IMR-90 (cell line): ENCODE measurements around the gene ZNF791. TPM values are rescaled to one million over a fixed set of nuclear protein-coding genes. Genes with fewer than 3 reads are reported as not detected.

Experiments used
- FOS ChIP-seq: fragments of 150-350 bp; IDR thresholded peaks from 2 replicates; pipeline ENCODE4 v1.6.1; 2016; ENCODE audit warnings: low read depth, low read length
- MAZ ChIP-seq: IDR thresholded peaks from 2 replicates; pipeline ENCODE4 v1.6.1; 2012; ENCODE audit warnings: low read depth, mild to moderate bottlenecking, low read length, improper control_type of control experiment, moderate library complexity, borderline replicate concordance
- SMC3 ChIP-seq: fragments of 150-350 bp; IDR thresholded peaks from 2 replicates; pipeline ENCODE4 v1.6.1; 2016; ENCODE audit warnings: low read depth, mild to moderate bottlenecking, antibody characterized with exemption, low read length, moderate library complexity
- polyA plus RNA-seq, 3 experiments: library from polyadenylated mRNA; depleted of rRNA; stranded (reverse); fragments of >200 nt; gene quantifications; 2 replicates each; pipeline ENCODE4 v1.2.3, GENCODE V29; 2012; ENCODE audit warnings: low replicate concordance in 1 of 3
- total RNA-seq: library from RNA; depleted of rRNA; stranded (reverse); fragments of >200 nt; gene quantifications from 2 replicates; pipeline ENCODE4 v1.2.3, GENCODE V29; 2012; rRNA removed

Gene ZNF791
- total and polyA plus RNA-seq, 2 of the 4 experiments (the other 2 are of a cell fraction), result 7.1 to 15.8 TPM

DNA sequence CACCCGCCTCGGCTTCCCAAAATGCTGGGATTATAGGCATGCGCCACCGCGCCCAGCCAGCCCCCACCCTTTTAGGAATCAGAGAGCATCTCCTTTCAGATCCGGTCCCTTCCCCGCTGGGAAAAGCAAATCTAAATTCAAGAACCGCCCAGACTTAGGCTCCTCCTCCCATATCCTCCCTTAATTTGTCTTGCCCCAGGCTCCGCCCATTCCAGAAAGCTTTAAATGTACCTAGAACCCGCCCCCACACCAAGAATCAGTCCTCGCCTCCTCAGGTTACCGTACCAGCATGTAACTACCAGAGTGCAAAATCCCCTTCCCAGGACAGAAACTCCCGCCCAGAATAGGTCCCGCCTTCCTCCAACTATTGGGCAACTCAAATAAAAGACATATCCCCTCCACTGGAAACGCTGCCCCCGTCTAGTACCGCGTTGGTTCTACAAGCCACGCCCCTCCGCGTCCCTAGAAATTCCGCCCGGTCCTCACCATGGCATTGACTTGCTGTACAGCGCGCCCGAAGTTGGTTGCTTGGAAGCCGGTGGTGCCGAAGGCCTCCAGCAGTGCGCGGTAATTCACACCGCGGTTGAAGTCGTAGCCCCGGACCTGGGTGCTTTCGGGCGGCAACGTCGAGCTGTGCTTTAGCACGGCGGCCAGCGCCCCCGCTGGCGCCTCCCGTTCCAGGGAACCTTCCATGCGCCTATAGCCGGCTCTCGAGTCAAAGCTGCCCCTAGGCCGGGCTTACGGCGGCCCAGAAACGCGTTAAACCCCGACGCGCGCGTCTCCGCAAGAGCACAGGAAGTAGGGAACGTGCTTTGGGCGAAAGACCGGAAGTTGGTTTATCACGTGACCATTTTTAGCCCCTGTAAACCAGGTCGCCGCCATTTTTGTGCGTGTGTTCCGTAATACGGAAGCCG, 70.6 kb downstream of the ZNF791 start, which contains the start of gene DHPS (continued):
- no peak for TF ChIP-seq FOS
- TF ChIP-seq MAZ, result no peak; the same call in 1 of the 2 replicates
- no peak for TF ChIP-seq SMC3

Other genes with a start within 250 kb of the ZNF791 start
- 3.6 and 4.4 TPM in 2 replicates for gene ZNF442, start 245.2 kb upstream of the ZNF791 start, total RNA-seq
- gene ZNF442, start 245.2 kb upstream of the ZNF791 start, polyA plus RNA-seq (2012; rRNA removed), result 0.34 and 0.58 TPM in 2 replicates
- gene ZNF799, start 209.6 kb upstream of the ZNF791 start, total RNA-seq, result 3.4 and 3.6 TPM in 2 replicates
- gene ZNF799, start 209.6 kb upstream of the ZNF791 start, polyA plus RNA-seq (2012; rRNA removed), result 0.63 and 0.79 TPM in 2 replicates
- 3.2 and 3.6 TPM in 2 replicates for gene ZNF443, start 169.9 kb upstream of the ZNF791 start, total RNA-seq
- gene ZNF443, start 169.9 kb upstream of the ZNF791 start, polyA plus RNA-seq (2012; rRNA removed), result 0.52 and 0.79 TPM in 2 replicates
- gene ZNF709, start 126.1 kb upstream of the ZNF791 start, total RNA-seq, result 3.8 and 4.2 TPM in 2 replicates
- 0.43 and 0.50 TPM in 2 replicates for gene ZNF709, start 126.1 kb upstream of the ZNF791 start, polyA plus RNA-seq (2012; rRNA removed)
- 6.3 and 9.4 TPM in 2 replicates for gene ZNF564, start 59.4 kb upstream of the ZNF791 start, total RNA-seq
- gene ZNF564, start 59.4 kb upstream of the ZNF791 start, polyA plus RNA-seq (2012; rRNA removed), result 1.2 and 1.5 TPM in 2 replicates
- 8.1 and 9.0 TPM in 2 replicates for gene ZNF490, start 107 bp upstream of the ZNF791 start, total RNA-seq
- gene ZNF490, start 107 bp upstream of the ZNF791 start, polyA plus RNA-seq (2012; rRNA removed), result 1.5 and 1.7 TPM in 2 replicates
- gene MAN2B1, start 55.8 kb downstream of the ZNF791 start, total RNA-seq, result 10.4 and 10.6 TPM in 2 replicates
- 55.4 and 64.0 TPM in 2 replicates for gene MAN2B1, start 55.8 kb downstream of the ZNF791 start, polyA plus RNA-seq (2012; rRNA removed)
- 5.3 and 5.9 TPM in 2 replicates for gene WDR83, start 55.9 kb downstream of the ZNF791 start, total RNA-seq
- 8.9 and 10.5 TPM in 2 replicates for gene WDR83, start 55.9 kb downstream of the ZNF791 start, polyA plus RNA-seq (2012; rRNA removed)
- gene DHPS, start 71.0 kb downstream of the ZNF791 start, total RNA-seq, result 73.3 and 82.8 TPM in 2 replicates
- 85.0 and 88.6 TPM in 2 replicates for gene DHPS, start 71.0 kb downstream of the ZNF791 start, polyA plus RNA-seq (2012; rRNA removed)
- gene GNG14, start 77.1 kb downstream of the ZNF791 start, total RNA-seq, result not detected in 2 replicates
- gene GNG14, start 77.1 kb downstream of the ZNF791 start, polyA plus RNA-seq (2012; rRNA removed), result not detected in 2 replicates
- 8.6 and 9.5 TPM in 2 replicates for gene FBXW9, start 85.7 kb downstream of the ZNF791 start, total RNA-seq
- gene FBXW9, start 85.7 kb downstream of the ZNF791 start, polyA plus RNA-seq (2012; rRNA removed), result 14.2 and 14.4 TPM in 2 replicates
- 32.8 and 36.0 TPM in 2 replicates for gene TNPO2, start 113.0 kb downstream of the ZNF791 start, total RNA-seq
- gene TNPO2, start 113.0 kb downstream of the ZNF791 start, polyA plus RNA-seq (2012; rRNA removed), result 77.2 and 82.3 TPM in 2 replicates
- gene TRIR, start 123.8 kb downstream of the ZNF791 start, total RNA-seq, result 99.2 and 113 TPM in 2 replicates
- 201 and 242 TPM in 2 replicates for gene TRIR, start 123.8 kb downstream of the ZNF791 start, polyA plus RNA-seq (2012; rRNA removed)
- gene GET3, start 126.6 kb downstream of the ZNF791 start, total RNA-seq, result 111 and 129 TPM in 2 replicates
- gene GET3, start 126.6 kb downstream of the ZNF791 start, polyA plus RNA-seq (2012; rRNA removed), result 152 and 178 TPM in 2 replicates
- not detected in 2 replicates for gene BEST2, start 140.9 kb downstream of the ZNF791 start, total RNA-seq
- not detected in 2 replicates for gene BEST2, start 140.9 kb downstream of the ZNF791 start, polyA plus RNA-seq (2012; rRNA removed)
- 7.5 and 8.1 TPM in 2 replicates for gene HOOK2, start 164.6 kb downstream of the ZNF791 start, total RNA-seq
- gene HOOK2, start 164.6 kb downstream of the ZNF791 start, polyA plus RNA-seq (2012; rRNA removed), result 11.0 and 21.6 TPM in 2 replicates
- 20.8 and 32.8 TPM in 2 replicates for gene JUNB, start 180.6 kb downstream of the ZNF791 start, total RNA-seq
- 109 and 141 TPM in 2 replicates for gene JUNB, start 180.6 kb downstream of the ZNF791 start, polyA plus RNA-seq (2012; rRNA removed)
- gene PRDX2, start 190.9 kb downstream of the ZNF791 start, total RNA-seq, result 351 and 371 TPM in 2 replicates
- gene PRDX2, start 190.9 kb downstream of the ZNF791 start, polyA plus RNA-seq (2012; rRNA removed), result 378 and 383 TPM in 2 replicates
- gene THSD8, start 191.1 kb downstream of the ZNF791 start, total RNA-seq, result not detected in 2 replicates
- gene THSD8, start 191.1 kb downstream of the ZNF791 start, polyA plus RNA-seq (2012; rRNA removed), result 0.68 and 0.90 TPM in 2 replicates
- 44.6 and 45.5 TPM in 2 replicates for gene RNASEH2A, start 195.7 kb downstream of the ZNF791 start, total RNA-seq
- gene RNASEH2A, start 195.7 kb downstream of the ZNF791 start, polyA plus RNA-seq (2012; rRNA removed), result 34.9 and 39.4 TPM in 2 replicates
- gene RTBDN, start 223.7 kb downstream of the ZNF791 start, total RNA-seq, result not detected in 2 replicates
- 0.07 and 0.14 TPM in 2 replicates for gene RTBDN, start 223.7 kb downstream of the ZNF791 start, polyA plus RNA-seq (2012; rRNA removed)
- gene MAST1, start 227.6 kb downstream of the ZNF791 start, total RNA-seq, result 0.28 and 1.1 TPM in 2 replicates
- 0.44 and 0.56 TPM in 2 replicates for gene MAST1, start 227.6 kb downstream of the ZNF791 start, polyA plus RNA-seq (2012; rRNA removed)